K562 (cell line): Measurements from ENCODE around the gene HIPK2. TPM values are rescaled to one million over a fixed set of nuclear protein-coding genes. Genes with fewer than 3 reads are reported as not detected.

ENCODE experiments used
- ATAC-seq: fragments of 200-7000 bp; cut with Tn5 transposase; 3 replicates; pipeline ENCODE4 v1.9.1; 2020; ENCODE audit warnings: moderate library complexity
- BruUV-seq: library from RNA; stranded (reverse); fragments of 400-500 nt; replicated peaks from 2 replicates; lab custom pipeline; 2021; lab: Mats Ljungman, UMichigan
- CTCF ChIA-PET: fragments of 300-600 bp; formaldehyde crosslinking; extraction: SDS; loops from one replicate; lab custom pipeline; 2021; ENCODE audit warnings: low intra/inter-chr PET ratio; lab: Yijun Ruan, JAX
- POLR2A ChIA-PET: fragments of 300-600, 350-650 bp; sonication (Branson Sonifier 250); formaldehyde crosslinking; extraction: SDS; loops from one replicate; lab custom pipeline; 2021; ENCODE audit warnings: antibody characterized with exemption, inconsistent platforms; lab: Yijun Ruan, JAX
- DNase-seq, 4 experiments: peaks; one replicate each; pipeline versions ENCODE4 v3.0.0 to v3.0.0-alpha.2; 2011 to 2018; ENCODE audit warnings: low spot score in 3 of 4, mixed read lengths in 3 of 4; ENCODE audit errors: extremely low read depth in 1 of 4
- FAIRE-seq: peaks from 2 replicates; lab custom pipeline; 2011; peaks lifted over from hg19 to GRCh38; lab: Jason Lieb, UNC
- H2AFZ ChIP-seq: 2 replicates; pipeline ENCODE4 v1.6.0; 2011; ENCODE audit warnings: low read depth, low read length, control low read depth, inconsistent platforms
- H3K27ac ChIP-seq: fragments of 200-600 bp; 3 replicates; pipeline ENCODE4 v1.8.0; 2011; ENCODE audit warnings: low read depth, mild to moderate bottlenecking, control low read depth, inconsistent platforms, low read length, moderate library complexity, mixed read lengths; ENCODE audit errors: extremely low read depth
- H3K27me3 ChIP-seq, 2 experiments: fragments of 300-600 bp in 1 of 2; 2 replicates in 1 of 2; 3 replicates in 1 of 2; pipeline versions ENCODE4 v1.6.0 to v1.8.0; 2011; ENCODE audit warnings: inconsistent platforms in 2 of 2, low read length in 2 of 2, mild to moderate bottlenecking in 1 of 2, mixed read lengths in 1 of 2, moderate library complexity in 1 of 2; ENCODE audit not compliant: control insufficient read depth in 2 of 2, insufficient read depth in 2 of 2
- H3K36me3 ChIP-seq: fragments of 300-600 bp; 3 replicates; pipeline ENCODE4 v1.8.0; 2011; ENCODE audit warnings: mild to moderate bottlenecking, low read length, inconsistent platforms; ENCODE audit not compliant: control insufficient read depth, insufficient read depth
- H3K4me1 ChIP-seq, 2 experiments: fragments of 200-600 bp in 1 of 2; replicated peaks in 1 of 2; 2 replicates in 1 of 2; 3 replicates in 1 of 2; pipeline versions ENCODE4 v1.5.1 to v1.8.0; 2011; ENCODE audit warnings: inconsistent platforms in 2 of 2, low read length in 2 of 2, mild to moderate bottlenecking in 1 of 2, mixed read lengths in 1 of 2, moderate library complexity in 1 of 2; ENCODE audit not compliant: control insufficient read depth in 2 of 2, insufficient read depth in 2 of 2
- H3K4me2 ChIP-seq: 2 replicates; pipeline ENCODE4 v1.6.1; 2011; ENCODE audit warnings: low read length, control low read depth, inconsistent platforms, mixed read lengths; ENCODE audit not compliant: insufficient read depth
- H3K4me3 ChIP-seq: fragments of 200-600 bp; sonication (generic), shearing (Covaris generic); 2 replicates; pipeline ENCODE4 v1.5.1; 2016; ENCODE audit warnings: control low read depth, inconsistent platforms
- H3K79me2 ChIP-seq: fragments of 200-600 bp; 3 replicates; pipeline ENCODE4 v1.8.0; 2011; ENCODE audit warnings: low read length, inconsistent platforms; ENCODE audit not compliant: control insufficient read depth, insufficient read depth
- H3K9ac ChIP-seq, 2 experiments: 2 replicates each; pipeline versions ENCODE4 v1.6.0 to v1.6.1; 2011; ENCODE audit warnings: low read depth in 2 of 2, low read length in 2 of 2, control low read depth in 1 of 2, inconsistent platforms in 1 of 2, mild to moderate bottlenecking in 1 of 2, mixed read lengths in 1 of 2; ENCODE audit not compliant: insufficient read depth in 1 of 2
- H3K9me1 ChIP-seq: one replicate; pipeline ENCODE4 v1.6.0; 2011; ENCODE audit warnings: inconsistent platforms, mild to moderate bottlenecking, low read length, moderate library complexity; ENCODE audit not compliant: control insufficient read depth, insufficient read depth
- H3K9me3 ChIP-seq: replicated peaks from 2 replicates; pipeline ENCODE4 v1.5.1; 2011; ENCODE audit warnings: low read depth, low read length, inconsistent platforms; ENCODE audit not compliant: control insufficient read depth, insufficient read depth
- H4K20me1 ChIP-seq: replicated peaks from 2 replicates; pipeline ENCODE4 v1.6.1; 2011; ENCODE audit warnings: low read length, inconsistent platforms, mixed read lengths; ENCODE audit not compliant: control insufficient read depth, insufficient read depth
- ATF4 ChIP-seq: fragments of 450-650 bp; formaldehyde crosslinking; IDR thresholded peaks from 2 replicates; pipeline ENCODE4 v1.4.0; 2022; ENCODE audit warnings: mild to moderate bottlenecking, moderate library complexity
- C11orf30 ChIP-seq: fragments of 450-650 bp; IDR thresholded peaks from 2 replicates; pipeline ENCODE4 v1.6.1; 2016; ENCODE audit warnings: low read depth, mild to moderate bottlenecking
- ELF2 ChIP-seq: fragments of 250-450 bp; sonication (Bioruptor Pico); IDR thresholded peaks from 2 replicates; pipeline ENCODE4 v1.5.0; 2021; ENCODE audit warnings: mild to moderate bottlenecking
- FOXK1 ChIP-seq: sonication (generic); formaldehyde crosslinking; IDR thresholded peaks from 2 replicates; pipeline ENCODE4 v1.8.0; 2022; ENCODE audit warnings: missing genetic modification reagents, mild to moderate bottlenecking, borderline replicate concordance
- GABPB1 ChIP-seq: sonication (generic); formaldehyde crosslinking; IDR thresholded peaks from 2 replicates; pipeline ENCODE4 v1.8.0; 2022; ENCODE audit warnings: mild to moderate bottlenecking, missing genetic modification reagents
- MAFF ChIP-seq: IDR thresholded peaks from 2 replicates; pipeline ENCODE4 v1.6.1; 2012; ENCODE audit warnings: low read length, improper control_type of control experiment
- MAFG ChIP-seq: fragments of 450-650 bp; conservative IDR thresholded peaks from 2 replicates; pipeline ENCODE4 v1.6.1; 2016; ENCODE audit warnings: missing genetic modification characterization, missing compliant biosample characterization
- PCBP1 ChIP-seq: fragments of 200-400 bp; formaldehyde crosslinking; IDR thresholded peaks from 2 replicates; pipeline ENCODE4 v1.6.1; 2018; ENCODE audit warnings: mild to moderate bottlenecking, low read depth, low read length; ENCODE audit not compliant: poor library complexity, severe bottlenecking
- RBM14 ChIP-seq: fragments of 200-400 bp; formaldehyde crosslinking; IDR thresholded peaks from 2 replicates; pipeline ENCODE4 v1.6.1; 2018; ENCODE audit warnings: low read depth, mild to moderate bottlenecking, low read length, moderate library complexity, borderline replicate concordance; ENCODE audit not compliant: insufficient read depth
- SIN3A ChIP-seq, 2 experiments: fragments of 150-350 bp in 1 of 2; IDR thresholded peaks; 2 replicates each; pipeline ENCODE4 v1.6.1; 2011 to 2016; ENCODE audit warnings: borderline replicate concordance in 2 of 2, low read depth in 2 of 2, low read length in 2 of 2, mild to moderate bottlenecking in 2 of 2, moderate library complexity in 2 of 2; ENCODE audit not compliant: control insufficient read depth in 1 of 2
- ZHX1 ChIP-seq: fragments of 150-350 bp; conservative IDR thresholded peaks from 2 replicates; pipeline ENCODE4 v1.6.1; 2014; ENCODE audit warnings: low read length
- ZNF12 ChIP-seq: sonication (generic); formaldehyde crosslinking; IDR thresholded peaks from 2 replicates; pipeline ENCODE4 v1.4.0; 2020; ENCODE audit warnings: mild to moderate bottlenecking, missing genetic modification reagents
- ZNF280B ChIP-seq: fragments of 250-450 bp; sonication (Bioruptor Pico); IDR thresholded peaks from 2 replicates; pipeline ENCODE4 v1.5.1; 2021; ENCODE audit warnings: mild to moderate bottlenecking
- ZNF316 ChIP-seq: fragments of 450-650 bp; IDR thresholded peaks from 2 replicates; pipeline ENCODE4 v1.6.1; 2016
- ZNF57 ChIP-seq: fragments of 450-650 bp; formaldehyde crosslinking; IDR thresholded peaks from 2 replicates; pipeline ENCODE4 v1.4.0; 2020; ENCODE audit warnings: mild to moderate bottlenecking, moderate library complexity
- WGBS: fragments of 100-300 bp; shearing (Covaris generic); methylation state at CpG from one replicate; pipeline ENCODE4 v1.1.6; 2016; ENCODE audit warnings: low coverage, mixed read lengths; ENCODE audit not compliant: insufficient coverage; ENCODE audit errors: missing lambda C conversion rate; 5-methylcytosine and 5-hydroxymethylcytosine counted together
- in situ Hi-C: fragments of 300-500 bp; cut with MboI; formaldehyde crosslinking; loops from 4 replicates; pipeline ENCODE4 v1.15.0; 2018; ENCODE audit warnings: inconsistent platforms, mixed read lengths
- intact Hi-C: fragments of 100-400 bp; cut with micrococcal nuclease; formaldehyde crosslinking; loops from 2 replicates; pipeline ENCODE4 v1.14.2; 2022
- polyA plus RNA-seq, 8 experiments: library from polyadenylated mRNA; depleted of rRNA in 4 of 8; stranded (reverse) in 5 of 8; unstranded in 3 of 8; fragments of >200 nt; fragmentation: Nextera tagmentation in 2 of 8; fragmentation: Illumina TruSeq in 1 of 8; extraction: Ambion mirVana in 2 of 8; extraction: Trizol in 1 of 8; gene quantifications; 2 replicates each; pipeline versions ENCODE4 v1.2.1 to v1.2.3, GENCODE V29; 2011 to 2014; ENCODE audit warnings: inconsistent platforms in 1 of 8, missing spikeins in 1 of 8
- total RNA-seq, 7 experiments: library from RNA; depleted of rRNA in 6 of 7; stranded (reverse); fragments of >200 nt in 6 of 7; fragmentation: Illumina TruSeq in 2 of 7; extraction: Trizol in 2 of 7; gene quantifications; 2 replicates each; pipeline versions ENCODE4 v1.2.1 to v1.2.3, GENCODE V29; 2011 to 2021; ENCODE audit warnings: low replicate concordance in 1 of 7

HIPK2 gene
- total and polyA plus RNA-seq, 9 of the 15 experiments (the other 6 are each of a cell fraction or from before 2014, with no cell fraction given): 0.69 to 19.8 (median 5.1) TPM

GRCh38 chr7:139752148-139752547, 25.6 kb downstream of the HIPK2 start (continued):
- TF ChIP-seq FOXK1 (CRISPR knock-in tag): no peak
- TF ChIP-seq SIN3A (IDR thresholded peaks at IDR 0.05; ENCODE audit: borderline replicate concordance in 2 of 2, control insufficient read depth in 1 of 2, low read depth in 2 of 2, low read length in 2 of 2): no peak
- no peak for TF ChIP-seq RBM14

GRCh38 chr7:139750459-139751095, 27.2 kb downstream of the HIPK2 start:
- no peak for FAIRE-seq
- Histone ChIP-seq H3K4me1 (no peaks in the 10 kb centered on the region; a peak in 2 of 5 replicates), H2AFZ (no peak overlapping the region), H3K27ac (no peak overlapping the region), H3K79me2 (peaks cover 6% of the 10 kb centered on the region; the same call in 1 of the 3 replicates), H3K4me2 (no peak overlapping the region), H3K4me3 (no peak overlapping the region), H3K9ac (no peak overlapping the region), H3K36me3 (no peaks in the 10 kb centered on the region), H4K20me1 (peaks cover 69% of the 10 kb centered on the region), H3K27me3 (peaks cover 0 to 9% of the 10 kb centered on the region in 2 experiments; a peak in 1 of 5 replicates), H3K9me3 (no peaks in the 10 kb centered on the region), H3K9me1 (no peaks in the 10 kb centered on the region)
- WGBS: 65% methylated on average over 6 of the region's 6 CpGs
- intact Hi-C loops (no loop called here), in situ Hi-C loops (no loop called here)
- ATAC-seq: no peak
- BruUV-seq: no TSS peak
- DNase-seq: no peak
- ChIA-PET POLR2A (interaction anchor here (0.8 to 1.2 kb wide), 2 partner anchors 9 to 16 kb away, joined by 3 read pairs; no protein-coding TSS in a partner anchor), CTCF (no interaction called here)
- TF ChIP-seq C11orf30: peak; percentile 80
- TF ChIP-seq MAFG (tag): peak; percentile 56
- TF ChIP-seq MAFF: peak; percentile 36; the same call in 1 of the 2 replicates
- TF ChIP-seq ZNF280B (CRISPR knock-in tag): no peak
- no peak for TF ChIP-seq PCBP1
- TF ChIP-seq ELF2 (CRISPR knock-in tag): no peak
- TF ChIP-seq GABPB1 (CRISPR knock-in tag): no peak
- no peak for TF ChIP-seq ZNF57 (CRISPR knock-in tag)
- no peak for TF ChIP-seq ATF4 (CRISPR knock-in tag)
- no peak for TF ChIP-seq ZNF12 (CRISPR knock-in tag)
- TF ChIP-seq ZNF316: peak; percentile 79
- no peak for TF ChIP-seq ZHX1
